ENCODE data around the gene CD22.
"Not testable (repeated sequence)": the region's sequence is repeated elsewhere in the genome, so short reads cannot be mapped to it uniquely, and the experiment has no call there.

CD22 gene

GRCh38 chr19:35359395-35359794, 30.4 kb downstream of the CD22 start:
- POLR2A ChIA-PET; H3K9me3 ChIP-seq (ENCODE audit: control insufficient read depth, insufficient read depth, low read depth, low read length); H3K4me3 ChIP-seq (ENCODE audit: low read depth, low read length); H3K27ac ChIP-seq (ENCODE audit: extremely low read depth, low read depth, low read length); H3K4me1 ChIP-seq (ENCODE audit: control insufficient read depth, insufficient read depth, low read length); H3K36me3 ChIP-seq (ENCODE audit: control insufficient read depth in 2 of 2, insufficient read depth in 1 of 2, low read length in 2 of 2); CTCF ChIA-PET: not testable (repeated sequence)

- H3K4me3 ChIP-seq (ENCODE audit: low read depth, low read length); H3K9me3 ChIP-seq (ENCODE audit: control insufficient read depth, insufficient read depth, low read depth, low read length); H3K36me3 ChIP-seq (ENCODE audit: control insufficient read depth in 2 of 2, insufficient read depth in 1 of 2, low read length in 2 of 2); H3K27ac ChIP-seq (ENCODE audit: extremely low read depth, low read depth, low read length); H3K4me1 ChIP-seq (ENCODE audit: control insufficient read depth, insufficient read depth, low read length); POLR2A ChIA-PET: not testable (repeated sequence)
- CTCF ChIA-PET: interaction anchor here (1.7 to 3.5 kb wide), 2 partner anchors 135 to 150 kb away, joined by 5 to 23 read pairs; no protein-coding TSS in a partner anchor
Measured at GRCh38 chr19:35360081-35360480, 31.1 kb downstream of the CD22 start.

GRCh38 chr19:35360880-35361420, 32.0 kb downstream of the CD22 start:
- Histone ChIP-seq H3K4me3 (ENCODE audit: low read depth, low read length) (no peak overlapping the region), H3K27ac (ENCODE audit: extremely low read depth, low read depth, low read length) (no peak overlapping the region), H3K9me3 (ENCODE audit: control insufficient read depth, insufficient read depth, low read depth, low read length) (no peaks in the 10 kb centered on the region), H3K4me1 (ENCODE audit: control insufficient read depth, insufficient read depth, low read length) (no peaks in the 10 kb centered on the region), H3K36me3 (ENCODE audit: control insufficient read depth in 2 of 2, insufficient read depth in 1 of 2, low read length in 2 of 2) (no peaks in the 10 kb centered on the region; a peak in 1 of 3 replicates)
- CTCF ChIA-PET: interaction anchor here (0.6 to 7.1 kb wide), 9 partner anchors 7 to 342 kb away, joined by 3 to 54 read pairs (median 4); no protein-coding TSS in a partner anchor
- POLR2A ChIA-PET: interaction anchor here (0.6 to 1.3 kb wide), 2 partner anchors 16 to 88 kb away, joined by 3 to 9 read pairs; no protein-coding TSS in a partner anchor
- TF ChIP-seq ZBTB17 (tag by site-specific recombination; IDR thresholded peaks at IDR 0.05): 0 out of 2 replicates have a peak, but pooled peaks have one; percentile 22
- TF ChIP-seq ZNF449 (tag by site-specific recombination; IDR thresholded peaks at IDR 0.05): peak; percentile 30; the same call in 1 of the 2 replicates
- no peak for TF ChIP-seq ZNF350 (tag by site-specific recombination; IDR thresholded peaks at IDR 0.05)
- no peak for TF ChIP-seq HOXC10 (CRISPR knock-in tag; IDR thresholded peaks at IDR 0.05)
- no peak for TF ChIP-seq MYNN (tag by site-specific recombination; IDR thresholded peaks at IDR 0.05; ENCODE audit: borderline replicate concordance)

GRCh38 chr19:35362261-35363000, 33.4 kb downstream of the CD22 start:
- Histone ChIP-seq H3K4me3 (ENCODE audit: low read depth, low read length) (no peak overlapping the region), H3K36me3 (ENCODE audit: control insufficient read depth in 2 of 2, insufficient read depth in 1 of 2, low read length in 2 of 2) (no peaks in the 10 kb centered on the region), H3K9me3 (ENCODE audit: control insufficient read depth, insufficient read depth, low read depth, low read length) (no peaks in the 10 kb centered on the region), H3K4me1 (ENCODE audit: control insufficient read depth, insufficient read depth, low read length) (no peaks in the 10 kb centered on the region), H3K27ac (ENCODE audit: extremely low read depth, low read depth, low read length) (no peak overlapping the region)
- ChIA-PET CTCF (interaction anchor here (1.1 to 7.1 kb wide), 3 partner anchors 9 to 132 kb away, joined by 7 to 54 read pairs (median 23); no protein-coding TSS in a partner anchor), POLR2A (interaction anchor here (1.3 kb wide), 1 partner anchor 10 kb away, joined by 3 read pairs; no protein-coding TSS in a partner anchor)
- TF ChIP-seq ZNF664 (tag by site-specific recombination; IDR thresholded peaks at IDR 0.05) (no peak), KLF1 (tag by site-specific recombination; IDR thresholded peaks at IDR 0.05) (0 out of 2 replicates have a peak, but pooled peaks have one; percentile 10), GLIS2 (tag by site-specific recombination; IDR thresholded peaks at IDR 0.05) (0 out of 2 replicates have a peak, but pooled peaks have one; percentile 12), ZNF280D (tag by site-specific recombination; IDR thresholded peaks at IDR 0.05) (no peak), ZNF335 (tag by site-specific recombination; conservative IDR thresholded peaks at IDR 0.05) (no peak), ZNF26 (tag by site-specific recombination; IDR thresholded peaks at IDR 0.05) (no peak), YY2 (tag by site-specific recombination; IDR thresholded peaks at IDR 0.05) (no peak), ZNF433 (tag by site-specific recombination; IDR thresholded peaks at IDR 0.05; ENCODE audit: low read depth) (no peak)
